Bladder microvascular endothelial cell (primary cell): ENCODE data around the gene GPD1L. TPM values are rescaled to one million over a fixed set of nuclear protein-coding genes. Genes with fewer than 3 reads are reported as not detected.

Experiments used
- total RNA-seq: library from RNA; depleted of rRNA; stranded (reverse); fragments of >200 nt; gene quantifications from 2 replicates; pipeline ENCODE4 v1.2.3, GENCODE V29; 2014

The GPD1L gene
- 11.0 and 17.3 TPM in 2 replicates for total RNA-seq

DNA sequence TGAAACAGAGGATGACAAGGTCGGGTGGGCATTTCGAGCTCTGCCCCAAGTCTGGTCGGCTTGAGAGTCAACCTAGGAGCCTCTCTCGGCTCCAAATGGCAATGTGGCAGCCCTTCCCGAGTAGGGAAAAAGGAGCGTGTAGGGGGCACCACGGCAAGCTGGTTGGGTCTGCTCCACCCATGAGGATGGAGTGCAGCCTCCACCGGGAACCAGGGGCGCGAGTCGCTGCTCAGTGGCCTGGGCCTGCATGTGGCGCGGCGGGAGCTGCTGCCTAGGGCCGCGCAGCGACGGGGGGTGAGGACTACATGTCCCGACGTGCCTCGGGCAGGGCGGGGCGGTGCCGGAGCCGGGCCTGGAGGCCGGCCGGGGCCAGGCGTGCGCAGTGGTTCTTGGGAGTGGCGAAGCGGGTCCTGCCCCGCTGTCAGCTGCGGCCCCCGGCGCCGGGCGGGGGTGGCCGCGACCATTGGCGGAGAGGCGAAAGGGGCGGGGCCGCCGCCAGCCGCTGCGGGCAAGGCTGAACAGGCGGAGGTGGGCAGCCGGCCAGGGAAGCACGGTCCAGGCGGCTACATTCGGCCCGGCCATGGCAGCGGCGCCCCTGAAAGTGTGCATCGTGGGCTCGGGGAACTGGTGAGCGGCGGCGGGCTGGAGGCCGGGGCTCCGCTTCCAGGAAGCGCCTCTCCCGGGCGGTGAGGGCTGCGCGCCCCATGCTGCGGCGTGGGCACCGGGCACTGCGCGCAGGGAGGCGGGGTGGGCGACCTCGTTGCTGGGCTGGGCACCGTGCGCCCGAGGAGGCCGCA, at the start of gene GPD1L:
GPD1L (plus strand) TSS at position 489 of the 797 bp plus-strand sequence; CDS start at position 581, 92 bp downstream.

Other genes starting within 250 kb of the GPD1L start
- gene OSBPL10, start 125.4 kb upstream of the GPD1L start, total RNA-seq, result 17.5 and 25.2 TPM in 2 replicates
- gene ZNF860, start 124.9 kb upstream of the GPD1L start, total RNA-seq, result 1.5 and 1.8 TPM in 2 replicates
- gene CMTM8, start 132.1 kb downstream of the GPD1L start, total RNA-seq, result 1.3 and 1.6 TPM in 2 replicates